H1 (cell line): ENCODE results near the gene RAP2B. TPM values are rescaled to one million over a fixed set of nuclear protein-coding genes. Genes with fewer than 3 reads are reported as not detected.
"Not testable (repeated sequence)": the region's sequence is repeated elsewhere in the genome, so short reads cannot be mapped to it uniquely, and the experiment has no call there.

ENCODE experiments used
- CTCF ChIA-PET: fragments of 300-600 bp; sonication (Branson Sonifier 250); formaldehyde crosslinking; loops from one replicate; lab custom pipeline; 2021; ENCODE audit not compliant: partially characterized antibody; lab: Charles Lee
- POLR2A ChIA-PET: fragments of 300-600 bp; sonication (Branson Sonifier 250); formaldehyde crosslinking; loops from one replicate; lab custom pipeline; 2021; ENCODE audit warnings: inconsistent platforms; ENCODE audit not compliant: partially characterized antibody; lab: Charles Lee
- DNase-seq, 2 experiments: peaks; one replicate each; pipeline versions ENCODE4 v3.0.0 to v3.0.0-alpha.2; 2010 to 2022; ENCODE audit warnings: low spot score in 2 of 2, low read depth in 1 of 2, mixed read lengths in 1 of 2
- FAIRE-seq: peaks from 2 replicates; lab custom pipeline; 2011; peaks lifted over from hg19 to GRCh38; lab: Jason Lieb, UNC
- H2AFZ ChIP-seq: 2 replicates; pipeline ENCODE4 v1.8.1; 2012; ENCODE audit warnings: low read length, inconsistent platforms
- H2AK5ac ChIP-seq: 2 replicates; pipeline ENCODE4 v1.6.1; 2013; ENCODE audit warnings: low read depth, low read length
- H2BK120ac ChIP-seq: replicated peaks from 2 replicates; pipeline ENCODE3; 2013; ENCODE audit warnings: low read depth, low read length, inconsistent platforms
- H2BK12ac ChIP-seq: 2 replicates; pipeline ENCODE4 v1.6.1; 2013; ENCODE audit warnings: low read depth, low read length
- H2BK15ac ChIP-seq: 2 replicates; pipeline ENCODE4 v1.6.1; 2013; ENCODE audit warnings: low read length
- H2BK20ac ChIP-seq: 2 replicates; pipeline ENCODE4 v1.6.1; 2013; ENCODE audit warnings: low read length
- H2BK5ac ChIP-seq: 2 replicates; pipeline ENCODE4 v1.6.1; 2013; ENCODE audit warnings: low read depth, low read length
- H3K14ac ChIP-seq: 2 replicates; pipeline ENCODE4 v1.6.1; 2013; ENCODE audit warnings: inconsistent platforms; ENCODE audit not compliant: insufficient read length
- H3K18ac ChIP-seq: 2 replicates; pipeline ENCODE4 v1.6.1; 2013; ENCODE audit warnings: low read length; ENCODE audit errors: extremely low read depth
- H3K23ac ChIP-seq: 2 replicates; pipeline ENCODE4 v1.6.1; 2013; ENCODE audit warnings: inconsistent platforms; ENCODE audit not compliant: insufficient read length
- H3K23me2 ChIP-seq: 2 replicates; pipeline ENCODE4 v1.6.1; 2013; ENCODE audit warnings: low read depth, low read length
- H3K27ac ChIP-seq: 2 replicates; pipeline ENCODE4 v1.6.1; 2011; ENCODE audit warnings: low read depth, low read length, inconsistent platforms
- H3K27me3 ChIP-seq, 4 experiments: replicated peaks in 1 of 4; 1 replicate in 1 of 4; 2 replicates in 3 of 4; pipeline versions ENCODE4 v1.6.1 to v1.8.1; 2011 to 2013; ENCODE audit warnings: low read length in 3 of 4, mild to moderate bottlenecking in 3 of 4, inconsistent platforms in 2 of 4, mixed read lengths in 2 of 4, moderate library complexity in 1 of 4; ENCODE audit not compliant: control insufficient read depth in 3 of 4, insufficient read depth in 3 of 4; ENCODE audit errors: extremely low read depth in 1 of 4
- H3K36me3 ChIP-seq, 4 experiments: 2 replicates each; pipeline versions ENCODE4 v1.6.1 to v1.8.1; 2011 to 2013; ENCODE audit warnings: mild to moderate bottlenecking in 4 of 4, low read length in 3 of 4, moderate library complexity in 2 of 4, control low read depth in 1 of 4, inconsistent platforms in 1 of 4; ENCODE audit not compliant: insufficient read depth in 4 of 4, control insufficient read depth in 2 of 4
- H3K4ac ChIP-seq: replicated peaks from 2 replicates; pipeline ENCODE3; 2013; ENCODE audit warnings: low read length, low read depth, mixed read lengths, inconsistent platforms; ENCODE audit not compliant: insufficient read length
- H3K4me1 ChIP-seq, 4 experiments: replicated peaks in 1 of 4; 1 replicate in 1 of 4; 2 replicates in 3 of 4; pipeline versions ENCODE4 v1.6.1 to v1.8.1; 2011 to 2013; ENCODE audit warnings: low read length in 3 of 4, inconsistent platforms in 2 of 4, mixed read lengths in 1 of 4; ENCODE audit not compliant: insufficient read depth in 4 of 4, control insufficient read depth in 3 of 4
- H3K4me2 ChIP-seq, 2 experiments: 2 replicates each; pipeline versions ENCODE4 v1.6.1 to v1.8.1; 2011 to 2013; ENCODE audit warnings: low read depth in 2 of 2, low read length in 2 of 2, control low read depth in 1 of 2, inconsistent platforms in 1 of 2, mild to moderate bottlenecking in 1 of 2; ENCODE audit not compliant: insufficient read depth in 1 of 2
- H3K4me3 ChIP-seq, 4 experiments: fragments of 200-600, 300-600 bp in 1 of 4; sonication (generic), shearing (Covaris generic), sonication (Bioruptor Twin) in 1 of 4; 2 replicates each; pipeline versions ENCODE4 v1.5.1 to v1.8.1; 2011 to 2016; ENCODE audit warnings: low read length in 4 of 4, low read depth in 3 of 4, control low read depth in 2 of 4, inconsistent platforms in 2 of 4, mild to moderate bottlenecking in 2 of 4, mixed read lengths in 1 of 4, moderate library complexity in 1 of 4; ENCODE audit not compliant: insufficient read depth in 2 of 4; ENCODE audit errors: extremely low read depth in 1 of 4
- H3K56ac ChIP-seq: replicated peaks from 2 replicates; pipeline ENCODE3; 2013; ENCODE audit warnings: low read depth, mild to moderate bottlenecking, mixed read lengths, low read length, inconsistent platforms; ENCODE audit not compliant: insufficient read length
- H3K79me1 ChIP-seq: 2 replicates; pipeline ENCODE4 v1.6.1; 2013; ENCODE audit warnings: low read depth, low read length, control low read depth
- H3K79me2 ChIP-seq, 2 experiments: 2 replicates each; pipeline versions ENCODE4 v1.6.1 to v1.8.1; 2012 to 2013; ENCODE audit warnings: low read length in 2 of 2, mild to moderate bottlenecking in 2 of 2, inconsistent platforms in 1 of 2; ENCODE audit not compliant: insufficient read depth in 2 of 2, control insufficient read depth in 1 of 2
- H3K9ac ChIP-seq, 4 experiments: replicated peaks in 1 of 4; 1 replicate in 1 of 4; 2 replicates in 3 of 4; pipeline versions ENCODE4 v1.6.1 to v1.8.1; 2011 to 2013; ENCODE audit warnings: low read depth in 3 of 4, low read length in 3 of 4, control low read depth in 2 of 4, mild to moderate bottlenecking in 2 of 4, moderate library complexity in 2 of 4, inconsistent platforms in 1 of 4; ENCODE audit errors: extremely low read depth in 1 of 4
- H3K9me3 ChIP-seq, 2 experiments: 2 replicates each; pipeline versions ENCODE4 v1.6.1 to v1.8.1; 2012 to 2013; ENCODE audit warnings: mild to moderate bottlenecking in 2 of 2, moderate library complexity in 2 of 2, control low read depth in 1 of 2, inconsistent platforms in 1 of 2, low read depth in 1 of 2, low read length in 1 of 2, mixed read lengths in 1 of 2; ENCODE audit not compliant: insufficient read depth in 2 of 2
- H4K20me1 ChIP-seq, 2 experiments: replicated peaks in 1 of 2; 2 replicates each; pipeline versions ENCODE3 to v1.8.1; 2011 to 2013; ENCODE audit warnings: inconsistent platforms in 2 of 2, low read length in 2 of 2, mild to moderate bottlenecking in 1 of 2; ENCODE audit not compliant: insufficient read depth in 2 of 2, control insufficient read depth in 1 of 2
- H4K5ac ChIP-seq: 2 replicates; pipeline ENCODE4 v1.6.1; 2013; ENCODE audit warnings: low read length, low read depth, mixed read lengths, inconsistent platforms; ENCODE audit not compliant: insufficient read length
- H4K8ac ChIP-seq: 2 replicates; pipeline ENCODE4 v1.8.0; 2013; ENCODE audit warnings: mild to moderate bottlenecking, moderate library complexity, low read length, inconsistent platforms; ENCODE audit not compliant: insufficient read depth; ENCODE audit errors: extremely low read depth
- H4K91ac ChIP-seq: replicated peaks from 2 replicates; pipeline ENCODE3; 2013; ENCODE audit warnings: low read length, mixed read lengths, inconsistent platforms; ENCODE audit not compliant: insufficient read length
- WGBS, 2 experiments: shearing (Covaris generic) in 1 of 2; methylation state at CpG; one replicate each; pipeline versions ENCODE4 v1.1.6 to v1.1.7; 2013 to 2015; ENCODE audit warnings: low lambda C conversion rate in 2 of 2, mixed read lengths in 2 of 2, inconsistent platforms in 1 of 2, low coverage in 1 of 2, missing lambda C conversion rate in 1 of 2; ENCODE audit not compliant: insufficient replicate concordance in 2 of 2, insufficient coverage in 1 of 2, insufficient read length in 1 of 2; ENCODE audit errors: extremely low coverage in 1 of 2, missing lambda C conversion rate in 1 of 2; 5-methylcytosine and 5-hydroxymethylcytosine counted together
- polyA plus RNA-seq, 7 experiments: library from polyadenylated mRNA; depleted of rRNA in 3 of 7; stranded (reverse) in 5 of 7; unstranded in 2 of 7; fragments of >200 nt in 5 of 7; fragments of 200-250 nt in 2 of 7; gene quantifications; 1 replicate in 5 of 7; 2 replicates in 1 of 7; 4 replicates in 1 of 7; pipeline versions ENCODE4 v1.2.1 to v1.2.3, GENCODE V29; 2011 to 2013; ENCODE audit warnings: missing spikeins in 2 of 7, mixed read lengths in 2 of 7
- total RNA-seq: library from RNA; stranded (reverse); fragmentation: NEBNext Ultra II Directional; extraction: Animal tissue kit (Norgen Biotek cat#: 25700); gene quantifications from 2 replicates; pipeline ENCODE4 v1.2.1, GENCODE V29; 2021

RAP2B gene
- total and polyA plus RNA-seq, 2 of the 8 experiments (the other 6 are each of a cell fraction or from before 2014, with no cell fraction given), result 7.5 to 20.3 TPM

DNA sequence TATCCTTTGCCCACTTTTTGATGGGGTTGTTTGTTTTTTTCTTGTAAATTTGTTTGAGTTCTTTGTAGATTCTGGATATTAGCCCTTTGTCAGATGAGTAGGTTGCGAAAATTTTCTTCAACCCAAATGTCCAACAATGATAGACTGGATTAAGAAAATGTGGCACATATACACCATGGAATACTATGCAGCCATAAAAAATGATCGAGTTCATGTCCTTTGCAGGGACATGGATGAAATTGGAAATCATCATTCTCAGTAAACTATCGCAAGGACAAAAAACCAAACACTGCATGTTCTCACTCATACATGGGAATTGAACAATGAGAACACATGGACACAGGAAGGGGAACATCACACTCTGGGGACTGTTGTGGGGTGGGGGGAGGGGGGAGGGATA lies 47.8 kb upstream of the RAP2B start:
- H3K56ac ChIP-seq, H4K5ac ChIP-seq, H3K23me2 ChIP-seq, DNase-seq, H3K4ac ChIP-seq, H2BK12ac ChIP-seq, H4K91ac ChIP-seq, H3K79me2 ChIP-seq, H3K9me3 ChIP-seq, H4K8ac ChIP-seq, H2AFZ ChIP-seq, H3K27ac ChIP-seq, H3K4me2 ChIP-seq, H3K4me3 ChIP-seq, CTCF ChIA-PET, H4K20me1 ChIP-seq, H2BK5ac ChIP-seq, H2BK15ac ChIP-seq, H3K36me3 ChIP-seq, H3K4me1 ChIP-seq, POLR2A ChIA-PET, H3K14ac ChIP-seq, FAIRE-seq, H2BK120ac ChIP-seq, H3K18ac ChIP-seq, H3K9ac ChIP-seq, H3K79me1 ChIP-seq, H3K23ac ChIP-seq, H2BK20ac ChIP-seq, H2AK5ac ChIP-seq, H3K27me3 ChIP-seq: not testable (repeated sequence)
- WGBS, 2 experiments, result 80% methylated on average over 3 of the region's 3 CpGs; no CpG with 5 or more reads in 1 of the 2 experiments
